ENCODE measurements around the gene MXD3.
"Not testable (repeated sequence)": the region's sequence is repeated elsewhere in the genome, so short reads cannot be mapped to it uniquely, and the experiment has no call there.

MXD3 gene

GRCh38 chr5:177319913-177320588 lies 8.4 kb upstream of the MXD3 start:
- no peak for DNase-seq (ENCODE audit: low read depth)

- peak; percentile 57 for DNase-seq (ENCODE audit: low read depth)
These were observed 6.3 kb upstream of the MXD3 start for GRCh38 chr5:177317959-177318377.

- DNase-seq (ENCODE audit: low read depth), result no peak
These were observed 4.3 kb upstream of the MXD3 start for GRCh38 chr5:177316005-177316404.

- no peak for DNase-seq (ENCODE audit: low read depth)
These were observed 3.7 kb upstream of the MXD3 start for GRCh38 chr5:177315411-177315810.

- DNase-seq (ENCODE audit: low read depth), result no peak
These were observed 3.0 kb upstream of the MXD3 start for GRCh38 chr5:177314376-177315342.

GRCh38 chr5:177313561-177314259 lies 2.0 kb upstream of the MXD3 start:
- DNase-seq (ENCODE audit: low read depth), result no peak

GRCh38 chr5:177312649-177313181 lies 1.0 kb upstream of the MXD3 start:
- no peak for DNase-seq (ENCODE audit: low read depth)

GRCh38 chr5:177311392-177311722 lies 341 bp downstream of the MXD3 start:
- DNase-seq (ENCODE audit: low read depth), result no peak

- no peak for DNase-seq (ENCODE audit: low read depth)
These were observed 824 bp downstream of the MXD3 start for GRCh38 chr5:177310757-177311391.

GRCh38 chr5:177310332-177310731 lies 1.4 kb downstream of the MXD3 start:
- DNase-seq (ENCODE audit: low read depth), result no peak

- DNase-seq (ENCODE audit: low read depth), result no peak
These were observed 2.1 kb downstream of the MXD3 start for GRCh38 chr5:177309351-177310191.

GRCh38 chr5:177308740-177309139 lies 3.0 kb downstream of the MXD3 start:
- no peak for DNase-seq (ENCODE audit: low read depth)

- no peak for DNase-seq (ENCODE audit: low read depth)
These were observed 3.9 kb downstream of the MXD3 start for GRCh38 chr5:177307544-177308363.

GRCh38 chr5:177306674-177307543 lies 4.8 kb downstream of the MXD3 start:
- DNase-seq (ENCODE audit: low read depth), result no peak

GRCh38 chr5:177306103-177306640 lies 5.5 kb downstream of the MXD3 start:
- not testable (repeated sequence) for DNase-seq (ENCODE audit: low read depth)

- no peak for DNase-seq (ENCODE audit: low read depth)
These were observed 7.1 kb downstream of the MXD3 start for GRCh38 chr5:177304392-177305119.

GRCh38 chr5:177303925-177304391 lies 7.7 kb downstream of the MXD3 start:
- no peak for DNase-seq (ENCODE audit: low read depth)

Measured in stromal cell of bone marrow (primary cell).